C4-2B (cell line): Measurements from ENCODE around the gene AVPI1.

Experiments
- ZFX ChIP-seq: fragments of 450-650 bp; IDR thresholded peaks from 2 replicates; pipeline ENCODE4 v1.6.1; 2017
- TF ChIP-seq, protein P1 (sequence below): fragments of 450-650 bp; conservative IDR thresholded peaks from 2 replicates; pipeline ENCODE4 v1.5.1; 2017; ENCODE audit warnings: mild to moderate bottlenecking

GRCh38 chr10:97667463-97667862, 19.6 kb downstream of the AVPI1 start:
- TF ChIP-seq, protein P1, sequence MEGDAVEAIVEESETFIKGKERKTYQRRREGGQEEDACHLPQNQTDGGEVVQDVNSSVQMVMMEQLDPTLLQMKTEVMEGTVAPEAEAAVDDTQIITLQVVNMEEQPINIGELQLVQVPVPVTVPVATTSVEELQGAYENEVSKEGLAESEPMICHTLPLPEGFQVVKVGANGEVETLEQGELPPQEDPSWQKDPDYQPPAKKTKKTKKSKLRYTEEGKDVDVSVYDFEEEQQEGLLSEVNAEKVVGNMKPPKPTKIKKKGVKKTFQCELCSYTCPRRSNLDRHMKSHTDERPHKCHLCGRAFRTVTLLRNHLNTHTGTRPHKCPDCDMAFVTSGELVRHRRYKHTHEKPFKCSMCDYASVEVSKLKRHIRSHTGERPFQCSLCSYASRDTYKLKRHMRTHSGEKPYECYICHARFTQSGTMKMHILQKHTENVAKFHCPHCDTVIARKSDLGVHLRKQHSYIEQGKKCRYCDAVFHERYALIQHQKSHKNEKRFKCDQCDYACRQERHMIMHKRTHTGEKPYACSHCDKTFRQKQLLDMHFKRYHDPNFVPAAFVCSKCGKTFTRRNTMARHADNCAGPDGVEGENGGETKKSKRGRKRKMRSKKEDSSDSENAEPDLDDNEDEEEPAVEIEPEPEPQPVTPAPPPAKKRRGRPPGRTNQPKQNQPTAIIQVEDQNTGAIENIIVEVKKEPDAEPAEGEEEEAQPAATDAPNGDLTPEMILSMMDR: no peak
- no peak for TF ChIP-seq ZFX
